ENCODE results near the gene APOM.

APOM gene

DNA sequence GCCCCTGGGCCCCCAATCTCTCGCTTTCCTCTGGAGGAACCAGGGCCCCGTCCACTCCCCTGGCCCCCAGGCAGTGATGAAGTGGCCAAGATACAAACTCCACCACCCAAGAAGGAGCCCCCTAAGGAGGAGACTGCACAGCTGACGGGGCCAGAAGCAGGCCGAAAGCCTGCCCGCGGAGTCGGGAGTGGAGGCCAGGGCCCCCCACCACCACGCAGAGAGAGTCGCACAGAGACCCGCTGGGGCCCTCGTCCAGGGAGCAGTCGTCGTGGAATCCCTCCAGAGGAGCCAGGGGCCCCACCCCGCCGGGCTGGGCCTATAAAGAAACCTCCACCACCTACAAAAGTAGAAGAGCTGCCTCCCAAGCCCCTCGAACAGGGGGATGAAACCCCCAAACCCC lies 24.5 kb upstream of the APOM start:
- no peak for DNase-seq (ENCODE audit: low spot score)

GRCh38 chr6:31631681-31632278 lies 23.9 kb upstream of the APOM start:
- no peak for DNase-seq (ENCODE audit: low spot score)

DNA sequence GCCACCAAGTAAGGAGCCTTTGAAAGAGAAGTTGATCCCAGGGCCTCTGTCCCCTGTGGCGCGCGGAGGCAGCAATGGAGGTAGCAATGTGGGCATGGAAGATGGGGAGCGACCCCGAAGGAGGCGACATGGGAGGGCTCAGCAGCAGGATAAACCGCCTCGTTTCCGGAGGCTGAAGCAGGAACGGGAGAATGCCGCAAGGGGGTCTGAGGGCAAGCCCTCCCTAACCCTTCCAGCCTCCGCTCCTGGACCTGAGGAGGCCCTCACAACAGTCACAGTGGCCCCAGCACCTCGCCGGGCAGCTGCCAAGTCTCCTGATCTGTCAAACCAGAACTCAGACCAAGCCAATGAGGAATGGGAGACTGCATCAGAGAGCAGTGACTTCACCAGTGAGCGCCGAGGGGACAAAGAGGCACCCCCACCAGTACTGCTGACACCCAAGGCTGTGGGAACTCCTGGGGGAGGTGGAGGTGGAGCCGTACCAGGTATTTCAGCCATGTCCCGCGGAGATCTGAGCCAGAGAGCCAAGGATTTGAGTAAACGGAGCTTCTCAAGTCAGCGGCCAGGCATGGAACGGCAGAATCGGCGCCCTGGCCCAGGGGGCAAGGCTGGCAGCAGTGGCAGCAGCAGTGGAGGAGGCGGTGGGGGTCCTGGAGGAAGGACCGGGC lies 23.3 kb upstream of the APOM start:
- DNase-seq (ENCODE audit: low spot score): no peak

DNA sequence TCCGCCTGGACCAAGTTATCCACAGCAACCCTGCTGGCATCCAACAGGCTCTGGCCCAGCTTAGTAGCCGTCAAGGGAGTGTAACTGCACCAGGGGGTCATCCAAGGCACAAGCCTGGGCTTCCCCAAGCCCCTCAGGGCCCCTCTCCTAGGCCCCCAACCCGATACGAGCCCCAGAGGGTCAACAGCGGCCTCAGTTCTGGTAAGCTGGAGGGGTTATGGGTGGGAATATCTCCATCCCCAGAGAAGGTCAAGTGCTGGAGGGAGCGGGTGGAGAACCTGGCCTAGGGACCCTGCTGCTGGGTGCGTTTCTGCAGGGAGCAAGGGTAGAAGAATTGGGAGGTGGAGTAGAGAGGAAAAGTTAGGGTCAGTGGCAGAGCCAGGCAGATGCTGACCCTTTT lies 22.2 kb upstream of the APOM start:
- DNase-seq (ENCODE audit: low spot score): no peak

DNA sequence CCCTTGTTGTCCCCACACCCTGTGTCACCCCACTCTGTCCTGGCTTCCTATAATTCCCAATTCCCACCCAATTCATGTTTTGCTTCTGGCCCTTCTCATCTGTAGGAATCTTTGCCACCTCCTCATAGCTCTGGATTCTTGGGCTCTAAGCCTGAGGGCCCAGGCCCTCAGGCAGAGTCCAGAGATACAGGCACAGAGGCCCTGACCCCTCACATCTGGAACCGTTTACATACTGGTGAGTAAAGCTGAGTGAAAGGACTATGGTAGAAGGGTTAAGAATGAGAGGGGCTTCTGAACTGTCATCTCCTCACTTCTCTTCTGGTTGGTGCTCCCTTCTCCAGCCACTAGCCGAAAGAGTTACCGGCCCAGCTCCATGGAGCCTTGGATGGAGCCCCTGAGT lies 21.6 kb upstream of the APOM start:
- no peak for DNase-seq (ENCODE audit: low spot score)

GRCh38 chr6:31634969-31635575 lies 20.6 kb upstream of the APOM start:
- no peak for DNase-seq (ENCODE audit: low spot score)

DNA sequence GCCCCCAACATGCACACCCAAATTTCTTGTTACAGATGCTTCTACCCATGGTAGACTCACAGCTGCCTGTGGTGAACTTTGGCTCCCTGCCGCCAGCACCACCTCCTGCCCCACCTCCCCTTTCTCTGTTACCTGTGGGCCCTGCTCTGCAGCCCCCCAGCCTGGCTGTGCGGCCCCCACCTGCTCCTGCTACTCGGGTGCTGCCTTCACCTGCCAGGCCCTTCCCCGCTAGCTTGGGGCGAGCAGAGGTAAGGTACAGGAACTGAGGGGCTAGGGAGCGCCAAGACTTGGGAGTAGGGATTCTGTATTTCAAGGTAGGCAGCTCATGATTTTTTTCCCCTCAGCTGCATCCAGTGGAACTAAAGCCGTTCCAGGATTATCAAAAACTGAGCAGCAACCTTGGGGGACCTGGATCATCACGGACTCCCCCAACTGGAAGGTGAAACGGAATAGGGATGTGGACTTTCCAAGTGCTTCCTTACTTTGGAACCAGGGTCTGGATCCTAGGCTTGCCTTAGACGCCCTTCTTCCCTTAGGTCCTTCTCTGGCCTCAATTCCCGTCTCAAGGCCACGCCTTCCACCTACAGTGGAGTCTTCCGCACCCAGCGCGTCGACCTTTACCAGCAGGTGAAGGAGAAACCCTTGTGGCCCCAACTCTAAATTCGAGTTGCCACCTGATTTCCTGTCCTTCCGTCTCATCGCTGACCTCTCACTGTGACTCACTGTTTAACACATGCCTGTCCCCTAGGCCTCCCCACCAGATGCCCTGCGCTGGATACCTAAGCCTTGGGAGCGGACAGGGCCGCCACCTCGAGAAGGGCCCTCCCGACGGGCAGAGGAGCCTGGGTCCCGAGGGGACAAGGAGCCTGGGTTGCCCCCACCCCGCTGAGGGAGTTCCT lies 18.7 kb upstream of the APOM start:
- DNase-seq (ENCODE audit: low spot score): no peak

GRCh38 chr6:31639043-31639442 lies 16.7 kb upstream of the APOM start:
- no peak for DNase-seq (ENCODE audit: low spot score)

GRCh38 chr6:31639449-31639861 lies 16.2 kb upstream of the APOM start:
- no peak for DNase-seq (ENCODE audit: low spot score)

DNA sequence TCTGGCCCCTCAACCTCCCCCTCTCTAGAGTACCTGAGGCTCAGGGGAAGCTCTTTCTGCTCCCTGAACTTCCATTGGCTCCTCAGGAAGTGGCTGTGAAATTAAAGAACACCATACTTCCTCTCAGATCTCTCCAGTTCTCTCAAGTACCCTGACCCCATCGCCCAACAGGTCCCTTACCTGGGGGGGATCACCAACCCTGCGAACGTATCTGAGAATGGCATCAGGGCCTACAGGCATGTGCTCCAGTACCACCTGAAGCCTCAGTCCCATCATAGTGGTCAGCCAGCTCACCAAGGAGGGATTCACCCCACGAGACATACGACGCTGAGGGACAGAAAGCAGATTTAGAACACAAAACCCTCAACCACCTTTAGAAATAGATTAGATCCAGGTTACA lies 15.1 kb upstream of the APOM start:
- DNase-seq (ENCODE audit: low spot score): no peak

DNA sequence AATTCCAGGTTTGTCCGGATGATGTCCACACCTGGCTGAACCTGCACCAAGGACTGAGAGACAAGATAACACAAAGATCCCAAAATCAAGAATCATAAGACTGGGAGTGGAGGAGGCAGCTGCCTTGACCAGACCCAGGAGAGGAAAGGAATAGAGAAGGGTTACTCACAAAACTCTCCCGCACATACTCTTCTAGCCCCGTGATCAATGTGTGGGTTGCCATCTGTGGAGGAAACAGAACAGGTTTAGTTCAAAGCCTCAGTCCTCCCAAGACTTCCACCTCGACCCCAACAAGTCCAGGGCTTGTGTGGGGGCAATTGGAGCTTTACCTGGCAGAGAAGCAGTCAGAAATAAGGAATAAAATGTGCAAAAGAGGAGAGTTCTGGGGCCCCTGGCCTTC lies 14.3 kb upstream of the APOM start:
- DNase-seq (ENCODE audit: low spot score): no peak

- no peak for DNase-seq (ENCODE audit: low spot score)
Measured at GRCh38 chr6:31642798-31643570, 12.7 kb upstream of the APOM start.

- no peak for DNase-seq (ENCODE audit: low spot score)
Measured at GRCh38 chr6:31643818-31644454, 11.8 kb upstream of the APOM start.

- no peak for DNase-seq (ENCODE audit: low spot score)
Measured at GRCh38 chr6:31645325-31645724, 10.4 kb upstream of the APOM start.

GRCh38 chr6:31651602-31652191 lies 4.0 kb upstream of the APOM start:
- DNase-seq (ENCODE audit: low spot score): peak; percentile 83

DNA sequence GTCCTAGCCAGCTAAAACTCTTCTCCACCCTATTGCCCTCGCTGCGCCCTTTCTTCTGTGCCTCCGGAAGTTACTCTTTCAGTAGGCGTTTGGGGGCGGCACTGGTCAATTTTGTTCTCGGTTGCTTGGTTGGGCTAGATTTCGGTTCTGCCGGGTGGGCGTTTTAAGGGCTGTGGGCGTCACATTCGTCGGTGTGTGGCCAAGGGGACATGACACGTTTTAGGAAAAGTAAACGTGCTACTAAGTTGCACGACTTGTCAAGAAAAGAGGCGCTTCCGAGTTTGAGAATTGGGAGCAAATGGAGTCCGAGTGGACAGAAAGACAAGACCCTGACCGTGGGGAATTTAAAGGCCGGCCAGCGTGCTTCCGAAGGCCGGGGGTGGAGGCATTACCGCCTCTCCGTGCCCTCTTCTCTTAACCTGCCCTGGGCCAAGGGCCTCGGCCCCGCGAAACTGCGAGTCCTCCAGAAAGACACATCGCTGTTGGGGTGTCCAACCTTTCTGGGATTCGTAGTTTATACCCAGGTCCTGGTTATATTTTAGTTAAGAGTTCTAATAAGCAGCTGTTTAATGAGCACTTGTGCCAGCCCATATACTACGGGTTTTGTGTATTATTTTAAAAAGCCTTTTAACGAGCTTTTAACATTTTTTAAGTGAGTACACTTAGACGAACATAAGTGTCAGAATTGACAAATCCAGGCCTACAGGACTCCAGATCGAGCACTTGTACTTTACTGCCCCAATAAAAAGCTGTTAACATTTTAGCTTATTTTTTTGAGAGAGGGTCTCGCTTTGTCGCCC lies 2.6 kb upstream of the APOM start:
- DNase-seq (ENCODE audit: low spot score): peak; percentile 93

DNA sequence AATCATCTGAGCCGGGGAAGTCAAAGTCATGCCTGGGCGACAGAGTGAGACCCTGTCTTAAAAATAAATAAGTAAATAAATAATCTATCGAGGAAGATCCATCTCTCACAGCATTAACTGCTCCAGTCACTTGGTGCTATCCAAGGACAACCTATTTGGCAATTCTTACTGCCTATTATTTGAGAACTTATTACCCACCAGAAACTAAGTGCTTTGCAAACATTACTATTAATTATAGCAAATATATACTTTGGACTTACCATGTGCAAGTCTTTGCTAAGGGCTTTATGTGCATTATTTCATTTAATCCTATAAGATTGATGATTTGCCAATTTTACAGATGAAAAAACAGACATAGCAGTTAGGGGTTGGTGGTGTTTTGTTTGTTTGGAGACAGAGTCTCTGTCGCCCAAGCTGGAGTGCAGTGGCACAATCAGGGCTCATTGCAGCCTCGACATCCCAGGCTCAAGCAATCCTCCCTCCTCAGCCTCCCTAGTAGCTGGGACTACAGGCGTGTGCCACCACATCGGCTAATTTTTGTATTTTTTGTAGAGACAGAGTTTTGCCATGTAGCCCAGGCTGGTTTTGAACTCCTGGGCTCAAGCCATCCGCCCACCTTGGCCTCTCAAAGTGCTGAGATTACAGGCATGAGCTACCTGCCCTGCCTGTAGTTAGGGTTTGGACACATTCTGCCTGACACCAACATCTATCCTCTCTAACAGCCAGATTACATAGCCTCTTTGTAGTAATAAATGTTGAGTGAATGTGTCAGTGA lies 933 bp upstream of the APOM start:
- DNase-seq (ENCODE audit: low spot score): no peak

DNA sequence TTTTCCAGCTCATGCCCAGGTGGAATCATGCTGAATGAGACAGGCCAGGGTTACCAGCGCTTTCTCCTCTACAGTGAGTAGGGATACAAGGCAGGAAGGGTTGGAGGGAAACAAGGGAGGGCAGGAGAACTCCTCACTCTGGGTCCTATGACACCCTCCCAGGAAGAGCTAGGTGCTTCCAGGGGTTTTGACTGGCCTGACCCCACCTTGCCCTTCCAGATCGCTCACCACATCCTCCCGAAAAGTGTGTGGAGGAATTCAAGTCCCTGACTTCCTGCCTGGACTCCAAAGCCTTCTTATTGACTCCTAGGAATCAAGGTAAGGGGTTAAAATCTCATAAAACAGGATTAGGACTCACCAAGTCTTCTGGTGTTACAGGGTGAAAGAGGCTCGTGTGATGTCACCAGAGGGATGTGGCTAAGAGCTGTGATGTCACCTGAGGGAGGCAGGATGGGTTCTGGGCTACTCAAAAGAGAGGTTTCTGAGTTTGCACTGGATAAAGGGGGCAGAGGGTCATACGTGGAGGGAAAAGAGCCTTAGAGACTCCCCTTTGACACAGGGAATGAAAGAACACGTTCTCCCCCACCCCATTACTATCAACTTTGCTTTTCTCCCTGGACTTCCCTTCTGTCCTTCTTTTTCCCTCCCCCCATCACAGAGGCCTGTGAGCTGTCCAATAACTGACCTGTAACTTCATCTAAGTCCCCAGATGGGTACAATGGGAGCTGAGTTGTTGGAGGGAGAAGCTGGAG lies 1.9 kb downstream of the APOM start:
- no peak for DNase-seq (ENCODE audit: low spot score)

Measured in COLO829 (cell line).